HG03520 (cell line): Measurements from ENCODE around the gene CYTH2.

Experiments
- ATAC-seq: cut with Tn5 transposase; IDR thresholded peaks from one replicate; pipeline ENCODE4 v1.9.1; 2021; ENCODE audit warnings: mild to moderate bottlenecking, moderate library complexity; ENCODE audit not compliant: unreplicated experiment

CYTH2 gene

GRCh38 chr19:48452289-48453190, 16.6 kb upstream of the CYTH2 start:
- ATAC-seq: no peak

- no peak for ATAC-seq
Observed at GRCh38 chr19:48454150-48454730, 14.9 kb upstream of the CYTH2 start.

GRCh38 chr19:48455171-48455907, 13.8 kb upstream of the CYTH2 start, which contains the start of gene KCNJ14:
Gene KCNJ14, plus strand, starts transcription at chr19:48455574. Its CDS starts 6,151 bp downstream, at chr19:48461725.
- no peak for ATAC-seq

GRCh38 chr19:48455908-48456562, 13.1 kb upstream of the CYTH2 start:
- ATAC-seq: no peak

GRCh38 chr19:48456864-48457263, 12.3 kb upstream of the CYTH2 start:
- no peak for ATAC-seq

- no peak for ATAC-seq
Observed at GRCh38 chr19:48458016-48458415, 11.2 kb upstream of the CYTH2 start.

- ATAC-seq: no peak
Observed at GRCh38 chr19:48461651-48461981, 7.6 kb upstream of the CYTH2 start.

- ATAC-seq: no peak
Observed at GRCh38 chr19:48461982-48462655, 7.0 kb upstream of the CYTH2 start.

GRCh38 chr19:48465215-48465614, 4.0 kb upstream of the CYTH2 start:
- no peak for ATAC-seq

GRCh38 chr19:48466561-48467325, 2.4 kb upstream of the CYTH2 start:
- ATAC-seq: no peak

GRCh38 chr19:48468772-48469288, 339 bp upstream of the CYTH2 start:
- peak; percentile 86 for ATAC-seq

GRCh38 chr19:48469934-48470680, 938 bp downstream of the CYTH2 start:
- ATAC-seq: no peak

GRCh38 chr19:48470856-48471255, 1.7 kb downstream of the CYTH2 start:
- no peak for ATAC-seq

GRCh38 chr19:48471836-48472235, 2.7 kb downstream of the CYTH2 start:
- no peak for ATAC-seq

- no peak for ATAC-seq
Observed at GRCh38 chr19:48473161-48473966, 4.2 kb downstream of the CYTH2 start.

GRCh38 chr19:48474084-48474592, 5.0 kb downstream of the CYTH2 start:
- no peak for ATAC-seq

- ATAC-seq: no peak
Observed at GRCh38 chr19:48475369-48476068, 6.3 kb downstream of the CYTH2 start.
